ENCODE data around the gene ST8SIA4.
"Not testable (repeated sequence)": the region's sequence is repeated elsewhere in the genome, so short reads cannot be mapped to it uniquely, and the experiment has no call there.

Gene ST8SIA4

GRCh38 chr5:100788417-100788816, 114.7 kb downstream of the ST8SIA4 start:
- TF ChIP-seq ZNF8 (CRISPR knock-in tag; IDR thresholded peaks at IDR 0.05): no peak
- no peak for TF ChIP-seq TOX (CRISPR knock-in tag; IDR thresholded peaks at IDR 0.05; ENCODE audit: borderline replicate concordance)
- TF ChIP-seq BACH2 (CRISPR knock-in tag; IDR thresholded peaks at IDR 0.05; ENCODE audit: borderline replicate concordance): no peak
- TF ChIP-seq ESRRG (CRISPR knock-in tag; IDR thresholded peaks at IDR 0.05): no peak
- TF ChIP-seq, protein P1, sequence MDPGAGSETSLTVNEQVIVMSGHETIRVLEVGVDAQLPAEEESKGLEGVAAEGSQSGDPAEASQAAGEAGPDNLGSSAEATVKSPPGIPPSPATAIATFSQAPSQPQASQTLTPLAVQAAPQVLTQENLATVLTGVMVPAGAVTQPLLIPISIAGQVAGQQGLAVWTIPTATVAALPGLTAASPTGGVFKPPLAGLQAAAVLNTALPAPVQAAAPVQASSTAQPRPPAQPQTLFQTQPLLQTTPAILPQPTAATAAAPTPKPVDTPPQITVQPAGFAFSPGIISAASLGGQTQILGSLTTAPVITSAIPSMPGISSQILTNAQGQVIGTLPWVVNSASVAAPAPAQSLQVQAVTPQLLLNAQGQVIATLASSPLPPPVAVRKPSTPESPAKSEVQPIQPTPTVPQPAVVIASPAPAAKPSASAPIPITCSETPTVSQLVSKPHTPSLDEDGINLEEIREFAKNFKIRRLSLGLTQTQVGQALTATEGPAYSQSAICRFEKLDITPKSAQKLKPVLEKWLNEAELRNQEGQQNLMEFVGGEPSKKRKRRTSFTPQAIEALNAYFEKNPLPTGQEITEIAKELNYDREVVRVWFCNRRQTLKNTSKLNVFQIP (CRISPR knock-in tag; IDR thresholded peaks at IDR 0.05; ENCODE audit: borderline replicate concordance, low read depth): no peak
- no peak for TF ChIP-seq TSHZ2 (CRISPR knock-in tag; IDR thresholded peaks at IDR 0.05)
- no peak for TF ChIP-seq RARB (CRISPR knock-in tag; IDR thresholded peaks at IDR 0.05)
- TF ChIP-seq, protein P2, sequence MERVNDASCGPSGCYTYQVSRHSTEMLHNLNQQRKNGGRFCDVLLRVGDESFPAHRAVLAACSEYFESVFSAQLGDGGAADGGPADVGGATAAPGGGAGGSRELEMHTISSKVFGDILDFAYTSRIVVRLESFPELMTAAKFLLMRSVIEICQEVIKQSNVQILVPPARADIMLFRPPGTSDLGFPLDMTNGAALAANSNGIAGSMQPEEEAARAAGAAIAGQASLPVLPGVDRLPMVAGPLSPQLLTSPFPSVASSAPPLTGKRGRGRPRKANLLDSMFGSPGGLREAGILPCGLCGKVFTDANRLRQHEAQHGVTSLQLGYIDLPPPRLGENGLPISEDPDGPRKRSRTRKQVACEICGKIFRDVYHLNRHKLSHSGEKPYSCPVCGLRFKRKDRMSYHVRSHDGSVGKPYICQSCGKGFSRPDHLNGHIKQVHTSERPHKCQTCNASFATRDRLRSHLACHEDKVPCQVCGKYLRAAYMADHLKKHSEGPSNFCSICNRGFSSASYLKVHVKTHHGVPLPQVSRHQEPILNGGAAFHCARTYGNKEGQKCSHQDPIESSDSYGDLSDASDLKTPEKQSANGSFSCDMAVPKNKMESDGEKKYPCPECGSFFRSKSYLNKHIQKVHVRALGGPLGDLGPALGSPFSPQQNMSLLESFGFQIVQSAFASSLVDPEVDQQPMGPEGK (CRISPR knock-in tag; IDR thresholded peaks at IDR 0.05; ENCODE audit: borderline replicate concordance): no peak
- no peak for TF ChIP-seq ZC3H10 (CRISPR knock-in tag; IDR thresholded peaks at IDR 0.05)
- no peak for TF ChIP-seq PPARA (CRISPR knock-in tag; IDR thresholded peaks at IDR 0.05; ENCODE audit: borderline replicate concordance)
- no peak for TF ChIP-seq CSDC2 (CRISPR knock-in tag; IDR thresholded peaks at IDR 0.05)
- TF ChIP-seq ZFP3 (CRISPR knock-in tag; IDR thresholded peaks at IDR 0.05): no peak
- no peak for TF ChIP-seq CREB5 (CRISPR knock-in tag; IDR thresholded peaks at IDR 0.05; ENCODE audit: low read depth)
- TF ChIP-seq TCF4 (CRISPR knock-in tag; IDR thresholded peaks at IDR 0.05; ENCODE audit: borderline replicate concordance): no peak
- no peak for TF ChIP-seq CSRNP3 (CRISPR knock-in tag; IDR thresholded peaks at IDR 0.05)
- TF ChIP-seq ZFP30 (CRISPR knock-in tag; IDR thresholded peaks at IDR 0.05): no peak
- no peak for ATAC-seq

DNA sequence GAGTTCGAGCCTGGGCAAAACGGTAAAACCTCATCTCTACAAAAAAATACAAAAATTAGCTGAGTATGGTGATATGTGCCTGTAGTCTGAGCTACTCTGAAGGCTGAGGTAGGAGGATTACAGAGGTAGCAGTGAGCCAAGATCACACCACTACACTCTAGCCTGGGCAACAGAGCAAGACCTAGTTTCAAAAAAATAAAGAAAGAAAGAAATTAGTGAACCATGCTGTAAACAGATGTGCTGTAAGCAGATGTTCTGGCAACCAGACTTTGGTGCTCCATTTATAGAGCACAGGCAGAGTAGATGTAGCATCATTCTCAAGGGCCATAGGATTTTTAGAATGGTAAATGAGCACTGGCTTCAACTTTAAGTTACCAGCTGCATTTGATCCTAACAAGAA, 115.4 kb downstream of the ST8SIA4 start:
- ATAC-seq: no peak
- TF ChIP-seq ESRRG (CRISPR knock-in tag; IDR thresholded peaks at IDR 0.05) (no peak), SNAI2 (CRISPR knock-in tag; IDR thresholded peaks at IDR 0.05) (no peak), TSHZ2 (CRISPR knock-in tag; IDR thresholded peaks at IDR 0.05) (no peak), RARB (CRISPR knock-in tag; IDR thresholded peaks at IDR 0.05) (no peak), ZNF565 (CRISPR knock-in tag; conservative IDR thresholded peaks at IDR 0.05; ENCODE audit: low read depth) (no peak)

- ATAC-seq: not testable (repeated sequence)
Measured at GRCh38 chr5:100785536-100785935, 117.5 kb downstream of the ST8SIA4 start.

Data from SK-N-SH treated with all-trans-retinoic acid at 6 μM for 48 hours (cell line).